Stimulated activated naive CD8-positive, alpha-beta T cell treated with anti-CD3 and anti-CD28 coated beads, Interleukin-15, Interleukin-2, amounts not matched to agents 100 U/mL and 50 U/mL, for 24 hours (primary cell): ENCODE results near the gene NEU3.
"Not testable (repeated sequence)": the region's sequence is repeated elsewhere in the genome, so short reads cannot be mapped to it uniquely, and the experiment has no call there.

Source experiments
- ATAC-seq: fragments of 150-1000 bp; cut with Tn5 transposase; one replicate; pipeline ENCODE4 v1.10.0; 2021
- DNase-seq: peaks from one replicate; pipeline ENCODE4 v3.0.0; 2021

Gene NEU3

GRCh38 chr11:74988541-74989259, at the start of gene NEU3:
Gene NEU3, plus strand, starts transcription at chr11:74988933. Its CDS starts 128 bp downstream, at chr11:74989061.
- peak; percentile 98 for ATAC-seq
- peak; percentile 87 for DNase-seq

DNA sequence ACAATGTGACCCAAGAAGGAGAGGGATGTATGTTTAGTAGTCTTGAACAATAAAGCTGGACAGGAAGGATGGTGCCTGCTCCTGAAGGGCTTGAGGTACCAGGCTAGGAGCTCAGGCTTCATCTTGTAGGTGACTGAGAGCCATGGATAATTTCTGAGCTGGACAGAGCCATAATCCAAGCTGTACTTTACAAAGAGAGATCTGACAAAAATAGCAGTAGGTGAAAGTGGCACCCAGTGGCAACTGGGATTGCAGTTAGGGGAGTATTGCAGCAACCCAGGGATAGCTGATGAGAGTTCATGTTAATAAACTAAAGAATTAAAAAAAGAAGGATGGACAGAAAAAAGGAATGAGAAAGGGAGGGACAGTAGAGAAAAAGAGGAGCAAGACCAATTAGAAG, 47.2 kb upstream of the NEU3 start:
- DNase-seq: no peak
- ATAC-seq: no peak

GRCh38 chr11:74942073-74942759, 46.5 kb upstream of the NEU3 start:
- DNase-seq (no peak), ATAC-seq (no peak)

- ATAC-seq (peak; percentile 7), DNase-seq (no peak)
These were observed 40.2 kb upstream of the NEU3 start for GRCh38 chr11:74948546-74948897.

- peak; percentile 100 for ATAC-seq
- DNase-seq: peak; percentile 97
These were observed 39.6 kb upstream of the NEU3 start, which contains the start of the genes SPCS2 and XRRA1 for GRCh38 chr11:74948898-74949752. Gene SPCS2, plus strand, starts transcription at chr11:74949266. Its CDS starts 20 bp downstream, at chr11:74949286. Gene XRRA1, minus strand, starts transcription at chr11:74949091. Its CDS starts 8,213 bp downstream, at chr11:74940878.

GRCh38 chr11:74949753-74950137, 39.0 kb upstream of the NEU3 start:
- DNase-seq: no peak
- ATAC-seq: no peak

GRCh38 chr11:74950374-74950969, 38.3 kb upstream of the NEU3 start:
- DNase-seq: no peak
- no peak for ATAC-seq

- no peak for ATAC-seq
- no peak for DNase-seq
These were observed 37.5 kb upstream of the NEU3 start for GRCh38 chr11:74951226-74951625.

- no peak for DNase-seq
- ATAC-seq: no peak
These were observed 36.0 kb upstream of the NEU3 start for GRCh38 chr11:74952752-74953151.

- no peak for DNase-seq
- ATAC-seq: no peak
These were observed 35.3 kb upstream of the NEU3 start for GRCh38 chr11:74953451-74953850.

GRCh38 chr11:74954199-74954598, 34.5 kb upstream of the NEU3 start:
- DNase-seq: no peak
- no peak for ATAC-seq

DNA sequence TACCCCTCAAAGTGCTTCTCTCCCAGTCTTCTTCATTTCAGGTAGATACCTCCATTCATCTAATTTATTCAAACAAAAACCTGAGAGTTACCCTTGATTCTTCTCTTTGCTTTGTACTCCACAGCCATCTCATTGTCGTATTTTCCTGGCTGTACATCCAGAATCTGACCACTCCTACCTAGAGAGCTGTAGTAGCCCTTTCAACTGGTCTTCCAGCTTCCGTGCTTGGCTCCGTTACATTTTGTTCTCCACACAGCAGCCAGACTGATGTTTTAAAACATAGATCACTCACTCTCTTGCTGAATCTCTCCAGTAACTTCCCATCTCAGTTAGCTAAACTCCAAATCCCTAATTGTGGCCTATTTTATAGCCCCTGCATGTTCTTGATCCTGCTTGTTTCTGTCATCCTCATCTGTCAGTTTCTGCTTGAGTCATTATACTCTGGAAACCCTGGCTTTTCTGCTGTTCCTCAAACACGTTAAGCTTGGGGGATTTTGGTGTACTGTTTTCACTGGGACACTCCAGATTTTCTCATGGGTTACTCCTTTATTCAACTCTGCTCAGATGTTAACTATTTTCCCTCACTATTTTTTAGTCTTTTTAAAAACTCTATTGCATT, 32.2 kb upstream of the NEU3 start:
- no peak for DNase-seq

GRCh38 chr11:74957937-74958629, 30.6 kb upstream of the NEU3 start:
- DNase-seq (no peak), ATAC-seq (no peak)

More for the DNA sequence above, 32.2 kb upstream of the NEU3 start:
- ATAC-seq: no peak

- ATAC-seq, DNase-seq: not testable (repeated sequence)
These were observed 28.6 kb upstream of the NEU3 start for GRCh38 chr11:74960128-74960527.

GRCh38 chr11:74966651-74967050, 22.1 kb upstream of the NEU3 start:
- DNase-seq (no peak), ATAC-seq (no peak)

DNA sequence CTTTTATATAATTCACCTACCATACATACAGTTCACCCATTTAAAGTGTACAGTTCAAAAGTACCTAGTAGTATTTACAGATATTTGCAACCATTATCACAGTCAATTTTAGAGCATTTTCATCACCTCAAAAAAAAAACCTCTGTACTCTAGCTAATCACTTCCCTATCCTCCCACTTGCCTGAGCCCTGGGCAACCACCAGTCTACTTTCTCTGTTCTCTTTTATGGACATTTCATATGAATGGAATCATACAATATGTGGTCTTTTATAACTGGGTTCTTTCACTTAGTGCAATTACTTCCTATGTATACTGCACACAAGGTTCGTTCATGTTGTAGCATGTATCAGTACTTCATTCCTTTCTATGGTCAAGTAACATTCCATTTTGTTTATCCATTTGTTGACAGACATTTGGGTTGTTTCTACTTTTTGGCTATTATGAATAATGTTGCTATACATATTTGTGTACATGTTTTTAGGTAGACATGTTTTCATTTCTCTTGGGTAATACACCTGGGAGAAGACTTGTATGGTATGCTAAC, 17.8 kb upstream of the NEU3 start:
- ATAC-seq (no peak), DNase-seq (no peak)

DNA sequence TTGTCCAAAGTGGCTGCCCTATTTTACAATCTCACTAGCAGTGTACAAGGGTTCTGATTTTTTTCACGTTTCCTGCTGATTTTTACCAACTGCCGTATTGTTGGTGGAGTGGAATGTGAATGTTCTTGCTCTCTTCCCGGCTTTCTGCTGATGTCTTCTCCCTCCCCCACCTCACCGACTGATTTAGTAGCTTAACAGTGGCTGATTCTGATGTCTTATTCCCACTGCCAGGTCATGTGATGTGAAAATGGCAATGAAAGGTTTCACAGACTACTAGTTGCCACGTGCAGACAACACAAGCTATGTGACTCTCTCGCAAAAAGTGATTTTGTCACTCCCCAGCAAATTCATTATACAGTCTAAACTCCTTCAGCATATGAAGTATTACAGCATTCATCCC, 17.3 kb upstream of the NEU3 start:
- ATAC-seq (no peak), DNase-seq (no peak)

DNA sequence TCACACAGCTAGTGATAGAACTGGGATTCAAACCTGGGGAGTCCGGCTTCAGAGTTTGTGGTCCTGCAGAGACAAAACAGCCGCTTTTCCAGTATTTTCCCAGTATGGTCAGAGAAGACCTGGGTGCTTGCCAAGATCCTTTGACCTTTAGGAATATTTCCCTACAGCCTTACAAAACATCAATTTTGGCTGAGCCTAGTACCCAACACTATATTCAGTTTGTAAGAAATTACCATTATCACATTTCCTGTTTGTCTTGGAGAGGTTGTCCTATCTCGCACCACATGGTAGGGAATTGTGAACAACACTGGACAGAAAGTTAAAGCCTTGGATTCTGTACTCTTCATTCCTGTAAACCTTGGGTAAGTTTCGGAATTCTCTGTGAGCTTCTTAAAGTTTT, 10.7 kb upstream of the NEU3 start:
- ATAC-seq: no peak
- no peak for DNase-seq

- ATAC-seq: no peak
- DNase-seq: no peak
These were observed 8.1 kb upstream of the NEU3 start for GRCh38 chr11:74980634-74981033.

DNA sequence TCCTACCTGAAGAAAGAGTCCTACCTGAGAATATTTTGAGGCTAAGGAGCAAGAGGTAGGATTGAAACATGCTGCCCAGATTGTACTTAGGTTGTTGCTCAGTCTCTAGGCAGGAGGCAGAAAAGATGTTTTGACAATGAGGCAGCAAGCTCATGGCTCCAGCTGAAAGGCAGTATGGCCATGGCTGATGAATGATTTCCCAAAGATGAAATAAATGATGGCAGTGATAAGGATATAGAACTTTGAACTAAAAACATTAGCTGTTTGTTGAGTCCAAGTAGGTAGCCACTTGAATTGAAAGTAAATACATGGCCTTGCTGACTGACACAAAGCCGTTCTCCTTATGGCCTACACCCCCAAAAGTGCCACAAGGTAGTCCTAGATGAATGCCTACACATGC, 6.8 kb upstream of the NEU3 start:
- ATAC-seq (no peak), DNase-seq (no peak)

GRCh38 chr11:74984070-74984469, 4.7 kb upstream of the NEU3 start:
- no peak for ATAC-seq

More at GRCh38 chr11:74984070-74984469, 4.7 kb upstream of the NEU3 start:
- no peak for DNase-seq
